ENCODE results near the gene WDR91. TPM values are rescaled to one million over a fixed set of nuclear protein-coding genes. Genes with fewer than 3 reads are reported as not detected.

The WDR91 gene
- total and polyA plus RNA-seq, 2 donors (not counting 1 experiment from before 2014, with no cell fraction given), result 26.7 to 40.7 TPM

DNA sequence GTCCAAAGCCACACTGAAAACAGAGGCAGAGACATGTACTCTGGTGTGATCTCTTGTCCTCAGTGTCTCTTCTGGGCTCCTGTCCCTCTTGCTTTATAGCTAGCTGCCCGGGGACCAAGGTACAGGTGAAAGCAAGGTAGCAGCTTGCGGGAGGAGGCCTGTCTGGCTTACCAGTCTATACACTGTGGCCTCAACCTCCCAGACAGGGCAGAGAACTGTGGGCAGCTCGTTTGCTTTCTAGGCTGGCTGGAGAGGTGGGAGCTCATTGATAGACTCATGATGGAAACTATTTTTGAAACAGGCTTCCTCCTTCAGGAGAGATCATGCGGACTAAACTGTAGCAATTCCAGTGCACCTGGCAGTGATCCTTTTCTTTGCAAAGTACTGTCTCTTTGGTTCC, 45.5 kb downstream of the WDR91 start:
- peak overlapping the region; percentile 59 for H3K27ac Mint-ChIP-seq
- H3K4me1 Mint-ChIP-seq, result peaks cover 65% of the 10 kb centered on the region
- ChIA-PET CTCF (interaction anchor here (7.8 to 8.1 kb wide), 2 partner anchors 20 to 179 kb away, joined by 78 to 80 read pairs; partner anchors contain the start of genes AGBL3 and TMEM140), POLR2A (no interaction called here)
- Histone ChIP-seq H4K20me1 (ENCODE audit: control insufficient read depth, insufficient read depth, low read length, poor library complexity, severe bottlenecking) (peaks cover 19% of the 10 kb centered on the region), H3K27me3 (replicated peaks in 1 of 4; ENCODE audit: control extremely low read depth in 1 of 4, control insufficient read depth in 3 of 4, insufficient read depth in 4 of 4, low read length in 3 of 4) (no peaks in the 10 kb centered on the region), H3K79me2 (ENCODE audit: control insufficient read depth, insufficient read depth, low read length) (peaks cover 30% of the 10 kb centered on the region), H3K9ac (ENCODE audit: low read length) (no peak overlapping the region), H3K4me2 (replicated peaks; ENCODE audit: low read depth, low read length, poor library complexity, severe bottlenecking) (no peak overlapping the region), H3K4me1 (ENCODE audit: control insufficient read depth in 2 of 2, insufficient read depth in 2 of 2, low read length in 2 of 2) (peaks cover 22 to 41% of the 10 kb centered on the region in 2 donors), H3K27ac (ENCODE audit: low read length in 2 of 2) (peak overlapping the region in 1 of 2 donors; percentile 13), H3K9me3 (ENCODE audit: control extremely low read depth in 1 of 3, control insufficient read depth in 2 of 3, insufficient read depth in 1 of 3, low read length in 2 of 3) (peaks cover 0 to 7% (median 0%) of the 10 kb centered on the region in 3 donors), H3K36me3 (replicated peaks in 1 of 2; ENCODE audit: control extremely low read depth in 1 of 2, control insufficient read depth in 1 of 2, extremely low read depth in 1 of 2, insufficient read depth in 2 of 2, low read length in 1 of 2) (peaks cover 0 to 55% of the 10 kb centered on the region in 2 experiments), H3K4me3 (ENCODE audit: control extremely low read depth in 1 of 5, extremely low read depth in 1 of 5, insufficient read depth in 1 of 5, low read depth in 2 of 5, low read length in 4 of 5) (no peak overlapping the region), H2AFZ (ENCODE audit: insufficient read depth, low read depth, low read length, poor library complexity, severe bottlenecking) (no peak overlapping the region)
- no peak for ATAC-seq (ENCODE audit: low read depth)
- WGBS (ENCODE audit: insufficient coverage), result 81% methylated on average over 4 of the region's 4 CpGs
- no peak for DNase-seq
- no peaks in the 10 kb centered on the region for H3K27me3 Mint-ChIP-seq
- TF ChIP-seq, protein P1, sequence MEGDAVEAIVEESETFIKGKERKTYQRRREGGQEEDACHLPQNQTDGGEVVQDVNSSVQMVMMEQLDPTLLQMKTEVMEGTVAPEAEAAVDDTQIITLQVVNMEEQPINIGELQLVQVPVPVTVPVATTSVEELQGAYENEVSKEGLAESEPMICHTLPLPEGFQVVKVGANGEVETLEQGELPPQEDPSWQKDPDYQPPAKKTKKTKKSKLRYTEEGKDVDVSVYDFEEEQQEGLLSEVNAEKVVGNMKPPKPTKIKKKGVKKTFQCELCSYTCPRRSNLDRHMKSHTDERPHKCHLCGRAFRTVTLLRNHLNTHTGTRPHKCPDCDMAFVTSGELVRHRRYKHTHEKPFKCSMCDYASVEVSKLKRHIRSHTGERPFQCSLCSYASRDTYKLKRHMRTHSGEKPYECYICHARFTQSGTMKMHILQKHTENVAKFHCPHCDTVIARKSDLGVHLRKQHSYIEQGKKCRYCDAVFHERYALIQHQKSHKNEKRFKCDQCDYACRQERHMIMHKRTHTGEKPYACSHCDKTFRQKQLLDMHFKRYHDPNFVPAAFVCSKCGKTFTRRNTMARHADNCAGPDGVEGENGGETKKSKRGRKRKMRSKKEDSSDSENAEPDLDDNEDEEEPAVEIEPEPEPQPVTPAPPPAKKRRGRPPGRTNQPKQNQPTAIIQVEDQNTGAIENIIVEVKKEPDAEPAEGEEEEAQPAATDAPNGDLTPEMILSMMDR (IDR thresholded peaks at IDR 0.05), result no peak
- TF ChIP-seq EZH2 (IDR thresholded peaks at IDR 0.05; ENCODE audit: borderline replicate concordance, insufficient read depth, low read depth, low read length, poor library complexity, severe bottlenecking), result no peak
- H3K9me3 Mint-ChIP-seq (ENCODE audit: insufficient read depth), result peaks cover 2% of the 10 kb centered on the region
- intact Hi-C loops (cut with micrococcal nuclease), result no loop called here
- no peak overlapping the region for H3K4me3 Mint-ChIP-seq

DNA sequence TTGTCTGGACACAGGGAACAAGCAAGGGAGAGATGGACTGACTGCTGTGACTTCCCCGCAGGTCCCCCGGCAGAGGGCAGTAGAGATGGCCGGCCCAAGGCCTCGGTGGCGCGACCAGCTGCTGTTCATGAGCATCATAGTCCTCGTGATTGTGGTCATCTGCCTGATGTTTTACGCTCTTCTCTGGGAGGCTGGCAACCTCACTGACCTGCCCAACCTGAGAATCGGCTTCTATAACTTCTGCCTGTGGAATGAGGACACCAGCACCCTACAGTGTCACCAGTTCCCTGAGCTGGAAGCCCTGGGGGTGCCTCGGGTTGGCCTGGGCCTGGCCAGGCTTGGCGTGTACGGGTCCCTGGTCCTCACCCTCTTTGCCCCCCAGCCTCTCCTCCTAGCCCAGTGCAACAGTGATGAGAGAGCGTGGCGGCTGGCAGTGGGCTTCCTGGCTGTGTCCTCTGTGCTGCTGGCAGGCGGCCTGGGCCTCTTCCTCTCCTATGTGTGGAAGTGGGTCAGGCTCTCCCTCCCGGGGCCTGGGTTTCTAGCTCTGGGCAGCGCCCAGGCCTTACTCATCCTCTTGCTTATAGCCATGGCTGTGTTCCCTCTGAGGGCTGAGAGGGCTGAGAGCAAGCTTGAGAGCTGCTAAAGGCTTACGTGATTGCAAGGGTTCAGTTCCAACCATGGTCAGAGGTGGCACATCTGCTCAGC, 46.8 kb downstream of the WDR91 start:
- Histone ChIP-seq H3K9ac (ENCODE audit: low read length) (no peak overlapping the region), H3K27me3 (replicated peaks in 1 of 4; ENCODE audit: control extremely low read depth in 1 of 4, control insufficient read depth in 3 of 4, insufficient read depth in 4 of 4, low read length in 3 of 4) (no peaks in the 10 kb centered on the region), H2AFZ (ENCODE audit: insufficient read depth, low read depth, low read length, poor library complexity, severe bottlenecking) (no peak overlapping the region), H3K4me1 (ENCODE audit: control insufficient read depth in 2 of 2, insufficient read depth in 2 of 2, low read length in 2 of 2) (peaks cover 32 to 47% of the 10 kb centered on the region in 2 donors), H4K20me1 (ENCODE audit: control insufficient read depth, insufficient read depth, low read length, poor library complexity, severe bottlenecking) (peaks cover 20% of the 10 kb centered on the region), H3K4me2 (replicated peaks; ENCODE audit: low read depth, low read length, poor library complexity, severe bottlenecking) (no peak overlapping the region), H3K4me3 (ENCODE audit: control extremely low read depth in 1 of 5, extremely low read depth in 1 of 5, insufficient read depth in 1 of 5, low read depth in 2 of 5, low read length in 4 of 5) (no peak overlapping the region), H3K36me3 (replicated peaks in 1 of 2; ENCODE audit: control extremely low read depth in 1 of 2, control insufficient read depth in 1 of 2, extremely low read depth in 1 of 2, insufficient read depth in 2 of 2, low read length in 1 of 2) (peaks cover 0 to 55% of the 10 kb centered on the region in 2 experiments), H3K27ac (ENCODE audit: low read length in 2 of 2) (no peak overlapping the region), H3K9me3 (ENCODE audit: control extremely low read depth in 1 of 3, control insufficient read depth in 2 of 3, insufficient read depth in 1 of 3, low read length in 2 of 3) (peaks cover 0 to 7% (median 0%) of the 10 kb centered on the region in 3 donors), H3K79me2 (ENCODE audit: control insufficient read depth, insufficient read depth, low read length) (peaks cover 38% of the 10 kb centered on the region)
- intact Hi-C loops (cut with micrococcal nuclease), result no loop called here
- H3K27ac Mint-ChIP-seq, result peak overlapping the region; percentile 74
- CTCF ChIA-PET, result interaction anchor here (1.8 kb wide), 1 partner anchor 17 kb away, joined by 4 read pairs; the partner anchor contains the start of gene TMEM140
- peaks cover 2% of the 10 kb centered on the region for H3K9me3 Mint-ChIP-seq (ENCODE audit: insufficient read depth)
- TF ChIP-seq, protein P1 (IDR thresholded peaks at IDR 0.05), result no peak
- TF ChIP-seq EZH2 (IDR thresholded peaks at IDR 0.05; ENCODE audit: borderline replicate concordance, insufficient read depth, low read depth, low read length, poor library complexity, severe bottlenecking), result no peak
- POLR2A ChIA-PET, result no interaction called here
- DNase-seq (no peak), ATAC-seq (ENCODE audit: low read depth) (no peak)
- peaks cover 72% of the 10 kb centered on the region for H3K4me1 Mint-ChIP-seq
- H3K4me3 Mint-ChIP-seq, result no peak overlapping the region
- 88% methylated on average over 15 of the region's 18 CpGs for WGBS (ENCODE audit: insufficient coverage)
- no peaks in the 10 kb centered on the region for H3K27me3 Mint-ChIP-seq
